C1 segment of cervical spinal cord (tissue), 14 donors: ENCODE measurements around the gene ZNF503.
"Not testable (repeated sequence)": the region's sequence is repeated elsewhere in the genome, so short reads cannot be mapped to it uniquely, and the experiment has no call there.

Source experiments
- DNase-seq, 14 donors: peaks; one replicate each; lab custom pipeline; 2025; lab: John Stamatoyannopoulos, UW

Gene ZNF503

DNA sequence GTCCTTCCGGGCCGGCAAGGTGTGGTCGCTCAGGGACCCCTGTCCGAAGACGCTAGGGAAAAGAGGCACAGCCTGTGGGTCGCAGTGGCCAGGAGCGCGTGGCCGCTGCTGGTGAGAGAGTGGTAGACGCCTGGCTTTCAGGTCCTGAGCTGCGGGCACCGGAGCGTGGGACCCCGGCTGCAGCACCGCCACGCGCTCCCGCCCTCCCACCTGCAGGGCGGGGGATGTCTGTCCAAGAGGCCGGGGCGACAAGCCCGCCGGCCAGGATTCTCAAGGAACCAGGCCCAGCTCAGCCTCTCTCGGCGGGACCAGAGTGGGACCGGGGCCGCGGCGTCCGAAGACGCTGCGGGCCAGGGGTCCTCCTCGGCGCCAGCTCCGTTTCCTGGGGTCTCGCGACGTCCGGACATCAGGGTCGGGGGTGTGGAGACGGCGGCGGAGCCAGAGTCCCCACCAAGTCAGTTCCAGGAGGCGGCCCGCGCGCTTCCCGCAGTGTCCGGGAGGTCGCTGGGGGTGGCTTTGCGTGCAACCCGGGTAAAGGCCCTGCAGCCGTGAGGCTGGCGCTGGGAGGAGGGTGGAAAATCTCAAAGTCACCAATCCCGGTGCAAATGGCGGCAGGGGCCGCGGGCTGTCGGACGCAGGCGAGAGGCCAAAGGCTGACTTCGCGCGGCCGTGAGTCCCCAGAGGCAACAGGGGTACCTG, 5.5 kb downstream of the ZNF503 start:
- DNase-seq: peak in 3 of 14 donors; percentile 40 to 55 (median 43)

- DNase-seq: peak in 6 of 14 donors; percentile 20 to 74 (median 32)
Observed at GRCh38 chr10:75395066-75395931, 6.3 kb downstream of the ZNF503 start.

DNA sequence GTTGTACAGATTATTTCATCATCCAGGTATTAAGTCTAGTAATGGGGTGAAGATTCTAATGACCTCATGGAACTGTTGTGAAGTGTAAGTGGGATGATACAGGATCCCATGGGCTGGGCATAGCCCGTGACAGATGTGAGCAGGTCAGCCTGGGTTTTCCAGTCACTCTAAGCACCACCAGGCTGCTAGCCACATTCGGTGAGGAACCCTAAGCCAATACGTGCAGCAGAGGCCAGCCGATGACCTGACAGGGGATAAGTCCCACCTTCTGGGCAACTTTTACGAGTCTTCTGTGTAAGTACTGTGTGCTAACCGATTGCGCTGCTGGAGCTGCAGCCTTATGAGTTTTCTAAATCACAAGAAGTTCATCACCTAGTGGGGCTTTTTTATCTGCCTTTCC, 7.3 kb downstream of the ZNF503 start:
- no peak for DNase-seq

DNA sequence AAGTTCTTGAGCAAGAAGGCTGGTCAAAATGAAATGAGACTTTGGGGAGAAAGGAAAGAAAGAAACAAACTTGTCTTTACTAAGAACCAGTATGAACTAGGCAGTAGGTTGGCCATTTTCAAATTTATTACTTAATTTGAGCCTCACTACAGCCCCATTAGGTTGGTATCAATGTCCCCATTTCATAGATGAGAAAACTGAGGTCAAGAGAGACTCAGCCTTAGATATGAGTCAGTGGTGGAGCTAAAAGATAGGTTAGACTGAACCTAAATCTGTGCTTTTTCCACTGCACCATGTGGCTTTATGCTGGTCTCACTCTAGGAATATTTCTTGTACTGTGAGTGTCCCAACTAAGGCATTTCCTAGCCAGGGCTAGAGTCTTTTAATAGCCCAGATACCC, 8.8 kb downstream of the ZNF503 start:
- DNase-seq: no peak

- no peak for DNase-seq
Observed at GRCh38 chr10:75392271-75392670, 9.3 kb downstream of the ZNF503 start.

- no peak for DNase-seq
Observed at GRCh38 chr10:75390178-75390577, 11.4 kb downstream of the ZNF503 start.

- DNase-seq: no peak
Observed at GRCh38 chr10:75388082-75388481, 13.5 kb downstream of the ZNF503 start.

DNA sequence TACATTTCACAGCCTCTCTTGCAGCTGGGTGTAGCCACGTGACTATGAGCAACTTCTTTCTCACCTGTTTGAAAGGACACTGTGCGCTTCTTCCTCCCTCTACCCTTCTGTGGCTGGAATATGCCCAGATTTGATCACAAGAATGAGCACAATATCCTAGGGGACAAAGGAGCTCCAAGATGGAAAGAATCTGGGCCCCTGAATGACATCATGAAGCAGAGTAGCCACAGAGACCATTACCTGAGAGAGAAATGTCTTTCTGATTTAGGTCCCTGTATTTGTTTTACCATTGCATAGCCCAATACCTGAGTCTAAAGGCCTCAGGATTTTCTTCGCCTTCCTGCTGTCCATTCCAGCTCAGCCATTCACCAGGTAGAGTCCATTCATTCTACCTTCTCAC, 15.4 kb downstream of the ZNF503 start:
- no peak for DNase-seq

DNA sequence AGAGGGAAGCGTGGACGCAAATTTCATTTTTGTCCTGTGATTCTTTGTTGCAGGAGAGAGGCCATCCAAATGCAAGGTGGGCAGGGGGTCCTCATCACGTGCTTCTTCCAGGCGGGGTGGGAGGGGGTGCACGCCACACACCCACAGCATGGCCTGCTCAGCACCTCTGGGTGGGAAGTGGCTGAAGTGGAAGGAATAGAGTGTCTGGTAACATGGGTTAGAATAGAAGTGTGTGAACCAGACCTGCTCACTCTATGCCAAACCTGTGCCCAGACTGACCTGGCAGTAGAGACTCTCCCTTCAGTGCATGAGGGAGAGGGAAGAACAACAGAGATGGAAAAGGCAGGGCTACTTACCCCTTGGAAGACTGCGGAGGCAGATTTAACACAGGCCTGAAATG, 21.7 kb downstream of the ZNF503 start:
- no peak for DNase-seq

DNA sequence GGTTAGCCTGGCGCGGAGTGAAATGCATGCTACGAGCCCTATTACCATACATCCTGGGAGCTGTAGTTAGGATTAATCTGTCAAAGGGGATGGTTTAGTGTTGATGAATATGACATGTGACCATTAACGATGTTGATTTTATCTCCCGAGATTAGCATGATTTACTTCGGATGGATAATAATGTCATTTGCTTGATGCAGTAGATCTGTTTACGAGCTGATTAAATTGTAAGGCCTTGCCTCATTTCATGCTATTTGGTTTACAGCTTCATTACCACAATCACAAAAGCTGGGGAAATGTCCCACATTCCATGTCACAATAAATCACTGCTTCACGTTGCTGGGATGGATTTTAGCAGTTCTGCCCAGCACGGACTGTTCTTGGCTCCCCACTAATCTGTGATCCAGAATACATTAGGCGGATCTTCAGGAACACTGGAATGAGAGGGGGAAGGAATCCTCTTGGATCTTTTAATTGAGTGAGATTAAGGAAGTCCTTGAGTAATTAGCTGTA, 22.3 kb downstream of the ZNF503 start:
- DNase-seq: no peak

GRCh38 chr10:75378379-75378778, 23.2 kb downstream of the ZNF503 start:
- no peak for DNase-seq

- no peak for DNase-seq
Observed at GRCh38 chr10:75377869-75378268, 23.7 kb downstream of the ZNF503 start.

- DNase-seq: peak in 9 of 14 donors; percentile 9 to 40 (median 24)
Observed at GRCh38 chr10:75375838-75376237, 25.7 kb downstream of the ZNF503 start.

DNA sequence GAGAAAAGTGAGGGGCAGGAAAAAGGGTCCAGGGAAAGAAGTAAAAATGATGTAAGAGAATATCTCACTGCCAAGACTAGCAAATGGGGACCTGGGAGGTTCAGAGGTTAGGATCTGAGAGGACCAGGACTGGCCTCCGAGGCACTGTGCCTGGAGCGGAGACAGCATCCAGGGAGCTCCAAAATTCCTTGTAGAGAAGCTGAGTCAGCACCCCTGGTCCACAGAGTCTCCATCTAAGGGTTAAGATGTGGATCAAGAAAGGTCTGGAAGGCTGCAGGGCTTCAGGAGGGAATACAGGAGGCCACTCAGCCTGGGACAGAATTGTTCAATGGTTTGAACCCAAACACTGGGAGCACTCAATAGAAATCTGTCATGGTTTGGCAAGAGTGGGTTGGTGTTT, 30.6 kb downstream of the ZNF503 start:
- DNase-seq: no peak

DNA sequence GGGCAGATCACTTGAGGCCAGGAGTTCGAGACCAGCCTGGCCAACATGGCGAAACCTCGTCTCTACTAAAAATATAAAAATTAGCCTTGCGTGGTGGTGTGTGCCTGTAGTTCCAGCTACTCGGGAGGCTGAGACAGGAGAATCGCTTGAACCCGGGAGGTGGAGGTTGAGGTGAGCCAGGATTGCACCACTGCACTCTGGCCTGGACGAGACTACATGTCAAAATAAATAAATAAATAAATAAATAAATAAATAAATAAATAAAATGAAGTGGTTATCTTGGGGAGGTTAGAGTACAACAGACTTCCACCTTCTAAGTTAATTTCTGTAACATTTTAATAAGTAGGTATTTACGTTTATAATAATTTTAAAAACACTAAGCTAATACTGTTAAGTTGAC, 31.7 kb downstream of the ZNF503 start:
- DNase-seq: not testable (repeated sequence)

- DNase-seq: no peak
Observed at GRCh38 chr10:75367901-75368300, 33.7 kb downstream of the ZNF503 start.

DNA sequence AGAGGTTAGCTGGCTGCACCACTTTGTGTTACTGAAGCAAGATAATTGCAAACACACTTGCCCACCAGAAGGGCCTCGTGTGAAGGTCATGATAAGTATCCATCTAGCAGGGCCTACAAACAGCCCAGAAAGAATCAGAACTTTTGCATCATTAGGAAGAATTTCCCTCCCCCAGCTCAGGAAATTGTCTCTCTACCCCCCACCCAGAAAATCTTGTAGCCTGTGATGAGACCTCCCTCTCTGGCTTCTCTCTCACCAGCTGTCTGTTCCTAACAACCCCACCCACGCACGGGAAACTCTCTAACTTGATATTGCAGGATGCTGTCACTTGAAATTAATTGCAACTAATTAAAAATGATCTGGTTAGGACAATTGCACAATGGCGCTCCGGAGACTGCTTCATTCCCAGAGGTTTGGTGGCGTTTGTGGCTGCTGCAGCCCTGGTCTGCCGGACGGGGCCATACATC, 34.5 kb downstream of the ZNF503 start:
- no peak for DNase-seq

GRCh38 chr10:75363431-75363830, 38.1 kb downstream of the ZNF503 start:
- no peak for DNase-seq

DNA sequence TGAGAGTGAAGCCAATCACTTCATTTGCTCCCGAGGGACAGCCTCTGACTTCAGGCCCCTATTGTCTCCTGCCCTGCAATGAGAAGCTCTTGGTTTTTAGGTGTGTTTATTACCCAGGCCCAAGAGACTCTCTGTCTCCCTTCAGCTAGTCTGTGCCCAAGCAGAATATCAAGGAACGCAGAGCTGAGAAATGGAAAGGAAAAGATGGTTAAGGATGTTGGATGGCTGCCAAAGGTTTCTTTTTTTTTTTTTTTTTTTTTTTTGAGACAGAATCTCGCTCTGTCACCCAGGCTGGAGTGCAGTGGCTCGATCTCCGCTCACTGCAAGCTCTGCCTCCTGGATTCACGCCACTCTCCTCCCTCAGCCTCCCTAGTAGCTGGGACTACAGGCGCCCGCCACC, 41.7 kb downstream of the ZNF503 start:
- DNase-seq: not testable (repeated sequence)

GRCh38 chr10:75358835-75359421, 42.6 kb downstream of the ZNF503 start:
- DNase-seq: no peak

DNA sequence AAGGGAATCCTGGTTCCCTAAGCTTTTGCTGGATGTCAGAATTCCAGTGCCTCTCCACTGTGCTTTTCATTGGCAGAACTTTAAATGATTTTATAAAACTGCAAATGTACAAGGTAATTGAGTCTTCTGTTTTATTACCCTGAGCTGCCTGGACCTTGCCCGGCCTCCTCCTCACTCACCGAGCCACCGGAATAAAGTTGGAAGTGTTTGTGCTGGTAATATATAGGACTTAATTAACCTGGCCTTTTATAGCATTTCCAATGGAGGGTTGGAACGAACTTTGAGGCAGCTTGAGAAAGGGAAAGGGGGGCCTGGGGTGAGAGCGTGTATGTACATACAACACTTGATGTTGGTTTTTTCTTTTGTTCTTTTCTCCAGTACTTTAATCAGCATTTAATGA, 43.4 kb downstream of the ZNF503 start:
- DNase-seq: no peak

GRCh38 chr10:75357500-75357899, 44.1 kb downstream of the ZNF503 start:
- DNase-seq: no peak
